ENCODE results near the gene REC8. TPM values are rescaled to one million over a fixed set of nuclear protein-coding genes. Genes with fewer than 3 reads are reported as not detected.

The REC8 gene
- total RNA-seq, 2 donors from 2014 or later = 6.9 to 21.0 TPM

- DNase-seq (no peak), ATAC-seq (no peak)
- intact Hi-C loops (cut with DNase I, micrococcal nuclease) = no loop called here
Measured at GRCh38 chr14:24151404-24152080, 20.3 kb upstream of the REC8 start.

DNA sequence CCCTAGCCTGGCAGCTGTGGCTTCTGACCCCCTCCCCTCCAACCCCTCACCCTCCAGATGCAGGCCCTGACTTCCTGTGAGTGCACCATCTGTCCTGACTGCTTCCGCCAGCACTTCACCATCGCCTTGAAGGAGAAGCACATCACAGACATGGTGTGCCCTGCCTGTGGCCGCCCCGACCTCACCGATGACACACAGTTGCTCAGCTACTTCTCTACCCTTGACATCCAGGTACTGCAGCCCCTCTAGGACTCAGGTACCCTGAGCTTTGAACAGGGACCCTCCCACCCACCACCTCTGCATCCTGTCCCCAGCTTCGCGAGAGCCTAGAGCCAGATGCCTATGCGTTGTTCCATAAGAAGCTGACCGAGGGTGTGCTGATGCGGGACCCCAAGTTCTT is 16.8 kb upstream of the REC8 start:
- intact Hi-C loops (cut with DNase I, micrococcal nuclease) = no loop called here

DNA sequence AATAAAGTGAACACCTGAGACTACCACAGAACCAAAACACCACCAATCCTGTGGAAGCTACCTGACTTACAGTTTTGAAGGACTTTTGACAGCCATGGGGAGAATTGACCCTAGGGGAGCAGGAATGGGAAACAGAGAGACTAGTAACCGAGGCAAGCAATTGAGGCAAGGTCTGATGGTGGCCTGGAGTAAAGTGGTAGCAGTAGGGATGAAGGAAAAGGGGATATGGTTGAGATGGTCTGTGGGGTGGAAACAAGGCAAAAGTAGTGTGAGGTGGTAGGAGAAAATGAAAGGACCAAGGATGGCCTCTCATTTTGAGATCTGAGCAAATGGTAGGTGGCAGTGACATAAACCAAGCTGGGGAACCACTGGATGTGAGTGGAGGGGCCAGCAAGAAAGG is 15.0 kb upstream of the REC8 start:
- ATAC-seq = no peak
- intact Hi-C loops (cut with DNase I, micrococcal nuclease) = no loop called here

More for the DNA sequence above, 16.8 kb upstream of the REC8 start:
- no peak for DNase-seq
- no peak for ATAC-seq

GRCh38 chr14:24157331-24157730 is 14.5 kb upstream of the REC8 start:
- intact Hi-C loops (cut with DNase I, micrococcal nuclease) = no loop called here
- DNase-seq (no peak), ATAC-seq (no peak)

More for the DNA sequence above, 15.0 kb upstream of the REC8 start:
- no peak for DNase-seq

DNA sequence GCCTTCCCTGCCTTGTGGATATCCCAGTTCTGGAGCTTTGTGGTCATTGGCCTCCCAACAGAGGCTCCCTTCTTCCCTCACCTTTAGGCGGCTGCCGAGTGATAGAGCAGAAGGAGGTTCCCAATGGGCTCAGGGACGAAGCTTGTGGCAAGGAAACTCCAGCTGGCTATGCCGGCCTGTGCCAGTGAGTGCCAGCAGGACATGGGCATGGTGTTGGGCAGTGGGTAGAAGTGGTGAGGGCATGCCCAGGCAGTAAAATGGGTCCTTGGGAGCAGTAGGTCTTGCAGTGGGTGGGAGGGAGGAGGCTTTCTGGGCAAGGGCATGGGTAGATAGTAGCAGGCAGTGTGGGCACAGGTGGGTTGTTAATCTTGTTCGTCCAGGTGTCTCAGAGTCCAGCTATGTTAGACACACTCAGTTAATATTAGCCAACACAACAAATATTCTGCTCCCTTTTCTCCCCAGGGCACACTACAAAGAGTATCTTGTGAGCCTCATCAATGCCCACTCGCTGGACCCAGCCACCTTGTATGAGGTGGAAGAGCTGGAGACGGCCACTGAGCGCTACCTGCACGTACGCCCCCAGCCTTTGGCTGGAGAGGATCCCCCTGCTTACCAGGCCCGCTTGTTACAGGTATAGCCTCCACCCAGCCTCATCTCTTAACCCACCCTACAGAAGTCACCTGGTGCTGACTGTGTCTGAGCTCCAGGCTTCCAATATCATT is 11.9 kb upstream of the REC8 start:
- intact Hi-C loops (cut with DNase I, micrococcal nuclease) = no loop called here
- ATAC-seq = no peak
- DNase-seq = no peak

- intact Hi-C loops (cut with DNase I, micrococcal nuclease) = no loop called here
- DNase-seq (no peak), ATAC-seq (peak; percentile 6)
Measured at GRCh38 chr14:24160499-24160849, 11.4 kb upstream of the REC8 start.

GRCh38 chr14:24160850-24161804 is 10.8 kb upstream of the REC8 start, which contains the start of gene IRF9:
IRF9 (plus strand) TSS chr14:24161265; CDS start chr14:24162145, 880 bp downstream.
- ATAC-seq (peak; percentile 94), DNase-seq (peak; percentile 96 to 99)
- intact Hi-C loops (cut with DNase I, micrococcal nuclease) = no loop called here

- ATAC-seq (no peak), DNase-seq (no peak)
- intact Hi-C loops (cut with DNase I, micrococcal nuclease) = no loop called here
Measured at GRCh38 chr14:24162093-24162492, 9.8 kb upstream of the REC8 start.

- no peak for DNase-seq
- no peak for ATAC-seq
- intact Hi-C loops (cut with DNase I, micrococcal nuclease) = no loop called here
Measured at GRCh38 chr14:24164518-24164991, 7.3 kb upstream of the REC8 start.

DNA sequence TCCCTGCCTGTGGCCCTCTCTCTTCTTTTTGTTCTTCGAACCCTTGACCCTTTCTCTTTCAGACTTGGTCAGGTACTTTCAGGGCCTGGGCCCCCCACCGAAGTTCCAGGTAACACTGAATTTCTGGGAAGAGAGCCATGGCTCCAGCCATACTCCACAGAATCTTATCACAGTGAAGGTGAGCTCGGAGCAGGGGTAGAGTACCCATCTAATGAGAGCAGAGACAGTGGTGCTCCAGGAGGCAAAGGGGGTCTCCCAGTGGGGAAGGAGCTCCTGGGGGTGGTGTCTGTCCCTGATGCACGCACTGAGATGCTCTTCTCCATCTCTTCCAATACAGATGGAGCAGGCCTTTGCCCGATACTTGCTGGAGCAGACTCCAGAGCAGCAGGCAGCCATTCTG is 6.1 kb upstream of the REC8 start:
- DNase-seq = no peak
- intact Hi-C loops (cut with DNase I, micrococcal nuclease) = no loop called here
- ATAC-seq = no peak

DNA sequence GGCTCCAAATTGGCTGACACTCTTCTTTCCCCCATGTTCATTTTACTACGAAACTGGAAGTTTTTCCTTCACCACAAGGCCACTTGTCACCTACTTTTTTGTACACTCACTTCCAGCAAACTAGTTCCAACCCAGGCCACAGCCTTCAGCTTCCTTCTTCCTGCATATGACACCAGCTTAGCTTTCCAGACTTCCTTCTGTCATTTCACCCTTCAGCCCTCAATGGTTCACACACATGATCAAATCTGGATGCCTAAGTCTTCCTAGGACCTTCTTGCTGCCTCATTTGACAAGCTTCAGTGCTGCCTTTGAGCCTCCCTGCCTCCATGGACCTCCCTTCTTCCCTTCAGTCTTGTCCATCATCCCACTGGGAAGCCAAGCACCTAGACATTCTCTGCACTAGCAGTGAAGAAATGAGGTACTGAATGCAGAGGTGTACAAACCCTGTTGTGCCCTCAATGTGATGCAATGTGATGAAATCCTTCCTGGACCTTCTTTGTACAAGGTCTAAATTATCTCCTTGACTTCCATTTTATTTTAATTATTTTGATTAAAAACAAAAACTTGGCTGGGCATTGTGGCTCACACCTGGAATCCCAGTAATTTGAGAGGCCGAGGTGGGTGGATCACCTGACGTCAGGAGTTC is 4.3 kb upstream of the REC8 start:
- DNase-seq (no peak), ATAC-seq (no peak)
- intact Hi-C loops (cut with DNase I, micrococcal nuclease) = no loop called here

- intact Hi-C loops (cut with DNase I, micrococcal nuclease) = no loop called here
- DNase-seq = no peak
- ATAC-seq = no peak
Measured at GRCh38 chr14:24172261-24172860, 481 bp downstream of the REC8 start.

DNA sequence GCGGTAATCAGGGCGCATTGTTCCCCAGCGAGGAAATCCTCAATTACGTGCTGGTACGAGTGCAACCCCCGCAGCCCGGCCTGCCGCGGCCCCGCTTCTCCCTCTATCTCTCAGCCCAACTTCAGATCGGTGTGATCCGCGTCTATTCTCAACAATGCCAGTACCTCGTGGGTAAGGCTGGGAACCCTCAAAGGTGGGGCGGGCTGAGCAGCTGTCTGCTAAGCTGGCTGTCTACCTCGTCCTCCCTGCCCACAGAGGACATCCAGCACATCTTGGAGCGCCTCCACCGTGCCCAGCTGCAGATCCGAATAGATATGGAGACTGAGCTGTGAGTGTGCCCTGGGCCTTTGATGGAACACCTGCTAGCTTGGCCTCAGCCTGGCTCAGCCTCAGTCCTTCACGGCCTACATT is 996 bp downstream of the REC8 start:
- intact Hi-C loops (cut with DNase I, micrococcal nuclease) = no loop called here
- ATAC-seq (no peak), DNase-seq (no peak)

GRCh38 chr14:24176599-24176998 is 4.7 kb downstream of the REC8 start:
- intact Hi-C loops (cut with DNase I, micrococcal nuclease) = no loop called here
- ATAC-seq (no peak), DNase-seq (no peak)

DNA sequence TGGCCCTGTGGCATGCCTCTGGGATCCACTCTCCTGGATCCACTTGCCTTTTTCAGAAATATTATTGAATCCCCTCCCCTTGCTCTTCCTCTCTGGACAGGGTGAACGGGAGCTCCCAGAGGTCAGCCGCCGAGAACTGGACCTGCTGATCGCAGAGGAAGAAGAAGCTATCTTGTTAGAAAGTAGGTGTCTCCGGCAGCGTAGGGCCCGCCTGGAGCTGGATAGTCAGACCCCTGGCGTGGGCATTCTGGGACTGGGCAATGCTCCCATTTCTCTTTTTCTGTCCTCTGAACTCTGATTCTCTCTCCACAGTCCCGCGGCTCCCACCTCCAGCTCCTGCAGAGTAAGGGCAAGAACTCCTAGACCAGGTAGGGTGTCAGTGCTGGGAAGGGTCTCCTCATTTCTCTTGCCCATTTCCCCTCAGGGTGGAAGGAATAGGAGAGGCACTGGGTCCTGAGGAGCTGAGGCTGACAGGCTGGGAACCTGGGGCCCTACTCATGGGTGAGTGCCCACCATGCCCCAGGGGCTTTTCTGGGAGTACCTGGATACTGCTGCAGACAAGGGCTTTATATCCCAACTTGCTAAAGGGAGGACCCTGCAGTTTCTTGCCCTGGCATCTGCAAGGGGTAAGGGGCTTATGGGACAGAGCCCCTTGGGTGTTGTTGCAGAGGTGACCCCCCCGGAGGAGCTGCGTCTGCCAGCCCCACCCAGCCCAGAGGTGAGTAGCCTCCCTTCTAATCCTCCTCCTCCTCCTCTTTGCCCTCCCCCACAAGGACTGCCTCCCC is 5.4 kb downstream of the REC8 start:
- no peak for DNase-seq
- ATAC-seq = no peak
- intact Hi-C loops (cut with DNase I, micrococcal nuclease) = no loop called here

GRCh38 chr14:24177891-24178290 is 6.0 kb downstream of the REC8 start:
- intact Hi-C loops (cut with DNase I, micrococcal nuclease) = no loop called here
- no peak for ATAC-seq
- no peak for DNase-seq

DNA sequence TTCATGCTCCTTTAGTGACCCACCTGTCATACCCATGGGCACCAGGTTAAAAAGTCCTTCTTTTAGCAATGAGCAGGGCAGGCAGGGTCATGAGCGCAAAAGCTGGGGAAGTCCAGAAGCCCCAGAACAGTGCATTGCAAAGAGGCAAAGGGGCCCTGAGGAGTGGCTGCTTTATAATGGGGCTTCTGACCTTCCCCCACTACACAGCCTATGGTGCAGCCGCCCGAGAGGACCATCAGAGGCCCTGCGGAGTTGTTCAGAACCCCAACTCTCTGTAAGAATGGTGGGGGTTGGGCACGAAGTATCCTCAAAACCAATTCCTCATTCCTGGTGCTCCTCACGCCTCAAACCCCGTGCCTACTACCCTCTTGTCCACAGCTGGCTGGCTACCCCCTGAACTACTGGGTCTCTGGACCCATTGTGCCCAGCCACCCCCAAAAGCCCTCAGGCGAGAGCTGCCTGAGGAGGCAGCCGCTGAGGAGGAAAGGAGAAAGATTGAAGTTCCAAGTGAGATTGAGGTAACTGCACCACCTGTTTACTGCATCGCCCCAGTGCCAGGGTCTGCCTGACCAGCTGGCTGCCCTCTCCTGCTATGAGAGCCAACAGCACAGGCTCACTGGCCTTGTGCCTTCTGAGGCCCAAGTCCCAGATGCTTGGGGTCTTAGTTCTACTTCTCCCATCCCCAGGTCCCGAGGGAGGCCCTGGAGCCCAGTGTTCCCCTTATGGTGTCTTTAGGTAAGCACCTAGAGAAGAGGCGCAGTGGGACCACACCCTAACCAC is 6.7 kb downstream of the REC8 start:
- intact Hi-C loops (cut with DNase I, micrococcal nuclease) = no loop called here
- no peak for DNase-seq
- ATAC-seq = no peak
